HG03378 (cell line): ENCODE data around the gene SLC25A10.

Experiments used
- ATAC-seq: cut with Tn5 transposase; IDR thresholded peaks from one replicate; pipeline ENCODE4 v1.9.1; 2021; ENCODE audit warnings: mild to moderate bottlenecking, moderate library complexity; ENCODE audit not compliant: unreplicated experiment

SLC25A10 gene

DNA sequence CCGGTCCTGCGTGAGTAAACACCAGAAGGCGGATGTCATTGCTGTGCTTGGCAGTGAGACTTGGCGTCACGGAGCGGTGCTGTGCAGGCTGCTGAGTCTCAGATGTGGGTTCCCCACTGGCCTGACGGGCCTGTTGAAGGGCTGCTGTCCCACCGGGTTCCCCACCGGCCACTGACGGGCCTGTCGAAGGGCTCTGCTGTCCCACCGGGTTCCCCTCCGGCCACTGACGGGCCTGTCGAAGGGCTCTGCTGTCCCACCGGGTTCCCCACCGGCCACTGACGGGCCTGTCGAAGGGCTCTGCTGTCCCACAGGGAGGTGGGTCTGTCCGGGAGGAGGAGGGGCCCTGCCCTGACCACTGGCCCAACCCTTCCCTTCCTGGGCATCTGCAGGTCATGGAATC, 25.5 kb upstream of the SLC25A10 start:
- no peak for ATAC-seq

DNA sequence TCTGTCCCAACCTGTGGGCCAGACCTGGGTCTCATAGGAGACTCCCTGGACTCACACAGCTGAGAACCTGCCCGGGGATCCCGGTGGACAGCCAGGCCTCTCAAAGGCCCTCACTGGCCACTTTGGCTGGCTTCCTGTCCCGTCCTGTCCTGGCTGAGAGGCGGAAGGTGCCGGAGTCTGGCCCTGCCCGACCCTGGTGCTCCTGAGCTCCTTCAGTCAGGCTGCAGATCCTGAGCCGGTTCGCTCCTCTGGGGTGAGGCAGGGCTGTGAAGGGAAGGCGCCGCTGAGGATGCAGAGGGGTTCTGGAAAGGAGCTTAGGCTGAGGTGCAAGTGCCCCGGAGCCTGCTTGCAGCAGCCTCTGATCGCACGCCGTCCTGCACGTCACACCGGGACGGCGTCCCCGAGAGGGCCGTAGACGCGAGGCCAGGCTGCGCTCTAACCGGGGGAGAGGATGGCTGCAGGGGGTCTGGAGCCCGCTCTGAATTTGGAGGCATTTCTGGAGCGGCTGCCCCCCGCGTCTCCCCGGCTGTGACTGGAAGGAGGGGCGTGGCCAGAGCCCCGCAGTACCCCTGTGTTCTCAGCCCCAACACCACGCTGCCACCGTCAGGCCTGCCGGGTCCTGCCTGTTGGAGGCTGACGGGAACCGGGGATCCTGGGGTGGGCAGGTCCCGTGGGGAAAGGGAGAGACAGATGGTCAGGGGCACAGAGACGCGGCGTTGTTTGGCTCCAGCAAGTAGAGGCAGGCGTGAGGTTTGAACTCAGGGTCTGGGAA, 24.1 kb upstream of the SLC25A10 start:
- no peak for ATAC-seq

DNA sequence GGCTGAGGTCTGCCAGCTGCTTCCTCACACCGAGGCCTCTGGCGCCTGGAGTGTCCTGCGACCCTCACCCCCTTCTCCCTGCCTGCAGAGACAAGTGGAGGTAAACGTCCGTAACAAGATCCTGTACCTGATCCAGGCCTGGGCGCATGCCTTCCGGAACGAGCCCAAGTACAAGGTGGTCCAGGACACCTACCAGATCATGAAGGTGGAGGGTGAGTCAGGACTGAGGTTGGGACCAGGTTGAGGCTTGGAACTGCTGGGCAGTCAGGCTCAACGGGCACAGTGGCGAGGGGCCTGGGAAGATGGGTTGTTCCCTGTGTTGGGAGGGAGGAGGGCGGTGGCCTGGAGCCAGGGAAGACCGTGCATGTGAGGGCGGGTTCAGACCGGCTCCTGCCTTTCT, 23.5 kb upstream of the SLC25A10 start:
- no peak for ATAC-seq

DNA sequence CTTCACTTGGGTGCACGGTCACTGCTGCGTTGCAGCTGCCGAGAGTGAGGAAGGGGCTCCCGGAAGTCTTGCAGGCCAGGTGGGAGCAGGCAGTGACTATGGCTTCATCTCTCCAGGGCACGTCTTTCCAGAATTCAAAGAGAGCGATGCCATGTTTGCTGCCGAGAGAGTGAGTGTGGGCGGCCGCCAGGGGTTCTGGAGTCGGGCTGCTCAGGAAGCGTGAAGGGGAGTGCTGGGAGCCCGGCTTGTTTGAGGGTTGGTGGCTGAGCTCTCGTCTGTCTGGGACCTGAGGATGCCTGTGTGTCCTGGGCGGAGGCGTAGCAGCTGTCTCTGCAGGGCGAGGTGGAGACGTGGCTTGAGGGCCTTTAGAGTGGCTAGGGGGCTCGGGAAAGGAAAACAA, 22.0 kb upstream of the SLC25A10 start:
- ATAC-seq: no peak

DNA sequence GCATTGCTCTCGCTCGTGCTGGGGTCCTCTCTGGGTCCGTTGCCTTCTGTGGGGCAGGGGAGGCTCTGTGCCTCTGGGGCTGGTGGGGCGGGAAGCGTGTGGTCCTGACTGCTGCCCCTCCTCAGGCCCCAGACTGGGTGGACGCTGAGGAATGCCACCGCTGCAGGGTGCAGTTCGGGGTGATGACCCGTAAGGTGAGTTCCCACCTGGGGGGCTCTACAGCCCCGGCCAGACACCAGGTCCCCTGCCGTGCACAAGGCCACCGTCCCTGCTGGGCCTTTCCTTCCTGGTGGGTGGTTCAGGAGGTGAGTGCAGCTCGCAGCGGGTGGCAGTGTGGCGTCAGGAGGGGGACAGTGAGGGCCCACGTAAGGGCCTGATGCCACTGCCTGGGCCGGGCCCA, 21.5 kb upstream of the SLC25A10 start:
- no peak for ATAC-seq

DNA sequence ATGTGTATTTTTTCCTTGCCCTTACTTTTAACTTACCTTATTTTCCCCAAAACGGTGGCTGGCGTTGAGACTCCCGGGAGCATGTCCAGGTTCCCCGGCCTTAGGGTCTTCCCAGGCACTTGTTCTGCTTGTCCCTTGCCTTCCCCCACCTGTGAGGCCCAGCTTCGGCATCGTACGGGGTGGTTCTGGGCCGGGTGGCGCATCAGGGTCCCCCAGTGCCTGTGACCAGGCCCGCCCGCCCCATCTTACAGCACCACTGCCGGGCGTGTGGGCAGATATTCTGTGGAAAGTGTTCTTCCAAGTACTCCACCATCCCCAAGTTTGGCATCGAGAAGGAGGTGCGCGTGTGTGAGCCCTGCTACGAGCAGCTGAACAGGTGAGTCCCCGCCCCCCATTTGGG, 20.9 kb upstream of the SLC25A10 start:
- no peak for ATAC-seq

DNA sequence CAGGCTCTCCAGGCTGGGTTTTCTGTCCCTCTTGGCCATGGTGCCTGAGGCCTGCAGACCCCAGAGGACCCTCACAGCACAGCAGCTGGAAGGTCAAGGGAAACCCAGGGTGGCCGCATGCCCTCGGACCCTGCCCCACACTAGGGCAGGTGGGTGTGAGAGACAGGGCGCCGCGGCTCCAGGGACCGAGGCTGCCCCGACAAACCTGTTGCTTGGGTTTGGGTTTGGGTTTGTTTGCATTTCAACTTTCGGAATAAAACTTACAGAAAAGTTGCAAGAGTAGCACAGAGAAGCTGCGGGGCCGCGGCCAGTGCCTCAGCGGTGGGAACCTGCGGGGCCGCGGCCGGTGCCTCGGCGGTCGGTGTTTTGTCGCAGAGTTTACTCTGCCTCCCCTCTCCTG, 20.5 kb upstream of the SLC25A10 start:
- no peak for ATAC-seq

DNA sequence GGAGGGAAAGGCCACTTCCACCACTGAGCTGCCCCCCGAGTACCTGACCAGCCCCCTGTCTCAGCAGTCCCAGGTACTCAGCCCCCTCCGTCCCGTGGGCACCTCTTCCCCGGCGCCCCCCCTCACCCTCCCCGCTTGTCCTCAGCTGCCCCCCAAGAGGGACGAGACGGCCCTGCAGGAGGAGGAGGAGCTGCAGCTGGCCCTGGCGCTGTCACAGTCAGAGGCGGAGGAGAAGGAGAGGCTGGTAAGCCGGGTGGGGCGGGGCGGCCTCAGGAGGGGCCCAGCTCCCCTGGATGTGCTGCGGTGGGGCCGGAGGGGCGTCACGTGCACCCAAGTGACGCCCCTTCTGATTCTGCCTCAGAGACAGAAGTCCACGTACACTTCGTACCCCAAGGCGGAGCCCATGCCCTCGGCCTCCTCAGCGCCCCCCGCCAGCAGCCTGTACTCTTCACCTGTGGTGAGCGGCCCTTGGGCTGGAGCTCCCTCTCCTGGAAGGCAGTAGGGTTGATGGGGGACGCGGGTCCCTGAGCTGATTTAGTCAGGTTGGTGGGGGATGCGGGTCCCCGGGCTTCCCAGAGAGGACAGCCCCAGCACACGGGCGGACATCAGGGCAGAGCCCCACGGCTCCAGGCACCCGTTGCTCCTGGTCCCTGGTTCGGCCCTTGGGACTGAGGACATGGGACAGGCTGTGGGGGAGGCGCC, 18.4 kb upstream of the SLC25A10 start:
- no peak for ATAC-seq

DNA sequence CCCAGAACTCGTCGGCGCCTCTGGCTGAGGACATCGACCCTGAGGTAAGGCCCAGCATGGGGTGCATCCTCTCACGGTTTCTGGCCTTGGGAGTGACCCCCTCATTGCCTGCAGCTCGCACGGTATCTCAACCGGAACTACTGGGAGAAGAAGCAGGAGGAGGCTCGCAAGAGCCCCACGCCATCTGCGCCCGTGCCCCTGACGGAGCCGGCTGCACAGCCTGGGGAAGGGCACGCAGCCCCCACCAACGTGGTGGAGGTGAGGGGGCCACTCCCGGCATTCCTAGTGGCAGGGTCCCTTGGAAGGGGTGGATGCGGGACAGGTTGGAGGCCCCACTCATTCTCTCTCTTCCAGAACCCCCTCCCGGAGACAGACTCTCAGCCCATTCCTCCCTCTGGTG, 17.3 kb upstream of the SLC25A10 start:
- no peak for ATAC-seq

DNA sequence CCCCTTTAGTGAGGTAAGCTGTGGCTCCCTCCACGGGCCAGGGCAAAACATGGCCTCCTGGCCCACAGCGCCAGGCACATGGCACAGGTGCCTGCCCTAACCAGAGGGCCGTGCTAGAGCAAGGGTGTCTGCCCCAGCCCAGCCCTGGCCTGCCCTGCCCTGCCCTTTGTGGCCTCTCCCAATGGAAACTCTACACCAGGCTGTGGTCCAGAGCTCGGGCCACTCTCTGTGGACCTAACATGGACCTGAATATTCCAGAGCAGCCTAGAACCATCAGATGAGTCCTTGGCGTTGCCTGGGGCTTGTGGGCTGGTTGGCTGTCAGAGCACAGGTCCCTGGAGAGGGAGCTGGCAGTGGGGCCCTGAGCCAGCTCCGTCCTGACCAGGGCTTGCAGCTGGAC, 16.9 kb upstream of the SLC25A10 start:
- ATAC-seq: no peak

DNA sequence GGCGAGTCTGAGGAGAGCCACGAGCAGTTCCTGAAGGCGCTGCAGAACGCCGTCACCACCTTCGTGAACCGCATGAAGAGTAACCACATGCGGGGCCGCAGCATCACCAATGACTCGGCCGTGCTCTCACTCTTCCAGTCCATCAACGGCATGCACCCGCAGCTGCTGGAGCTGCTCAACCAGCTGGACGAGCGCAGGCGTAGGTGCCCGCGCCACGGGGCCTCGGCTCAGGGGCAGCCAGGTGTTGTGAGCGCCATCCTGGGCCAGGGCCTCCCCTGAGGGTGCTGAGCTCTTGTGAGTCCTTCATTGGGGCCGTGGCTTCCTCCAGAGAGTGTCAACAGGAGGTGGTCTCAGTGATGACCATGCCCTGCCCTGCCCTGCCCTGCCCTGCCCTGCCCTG, 16.3 kb upstream of the SLC25A10 start:
- ATAC-seq: no peak

DNA sequence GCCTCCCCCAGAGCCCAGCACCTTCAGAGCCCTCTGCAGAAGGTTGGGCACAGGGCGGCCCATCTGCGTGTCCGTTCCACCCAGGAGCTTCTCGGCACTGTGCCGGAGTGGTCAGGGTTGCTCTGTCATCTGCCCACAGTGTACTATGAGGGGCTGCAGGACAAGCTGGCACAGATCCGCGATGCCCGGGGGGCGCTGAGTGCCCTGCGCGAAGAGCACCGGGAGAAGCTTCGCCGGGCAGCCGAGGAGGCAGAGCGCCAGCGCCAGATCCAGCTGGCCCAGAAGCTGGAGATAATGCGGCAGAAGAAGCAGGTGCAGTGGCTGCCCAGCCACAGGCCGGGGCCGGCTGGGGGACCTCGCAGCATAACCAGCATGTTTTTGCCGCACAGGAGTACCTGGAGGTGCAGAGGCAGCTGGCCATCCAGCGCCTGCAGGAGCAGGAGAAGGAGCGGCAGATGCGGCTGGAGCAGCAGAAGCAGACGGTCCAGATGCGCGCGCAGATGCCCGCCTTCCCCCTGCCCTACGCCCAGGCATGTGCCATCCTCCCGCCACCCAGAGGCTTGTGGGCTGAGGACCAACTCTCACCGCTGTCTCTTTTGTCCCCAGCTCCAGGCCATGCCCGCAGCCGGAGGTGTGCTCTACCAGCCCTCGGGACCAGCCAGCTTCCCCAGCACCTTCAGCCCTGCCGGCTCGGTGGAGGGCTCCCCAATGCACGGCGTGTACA, 15.7 kb upstream of the SLC25A10 start:
- ATAC-seq: no peak

DNA sequence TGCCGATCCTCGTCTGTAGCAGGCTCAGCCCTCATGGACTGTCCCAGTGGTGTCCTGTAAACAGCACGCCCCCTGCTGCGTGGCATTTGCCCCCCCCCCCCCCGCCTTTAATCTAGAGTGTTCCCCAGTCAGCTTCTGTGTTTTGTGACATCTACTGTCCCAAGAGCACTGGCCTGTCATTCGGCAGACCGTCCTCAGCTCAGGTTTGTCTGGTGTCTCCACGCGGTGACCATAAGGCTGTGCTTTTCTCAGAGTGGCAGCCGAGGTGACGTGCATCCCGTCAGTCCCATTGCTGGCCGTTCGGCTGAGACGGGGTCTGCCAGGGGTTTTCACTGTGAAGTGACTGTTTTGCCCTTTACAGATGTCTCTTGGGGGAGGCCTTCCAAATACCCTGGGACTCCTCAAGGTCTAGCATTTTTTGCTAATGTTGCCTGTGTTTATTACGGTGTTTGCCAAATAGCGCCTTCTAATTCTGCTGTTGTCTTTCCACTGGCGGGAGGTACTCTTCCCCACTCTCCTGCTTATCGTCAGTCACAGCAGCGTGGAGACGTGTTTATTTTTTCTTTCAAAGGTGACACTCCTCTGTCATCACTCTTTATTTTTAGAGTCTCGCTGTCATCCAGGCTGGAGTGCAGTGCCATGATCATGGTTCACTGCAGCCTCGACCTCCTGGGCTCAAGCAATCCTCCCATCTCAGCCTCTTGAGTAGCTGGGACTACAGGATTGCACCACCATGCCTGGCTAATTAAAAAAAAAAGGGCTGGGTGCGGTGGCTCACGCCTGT, 14.6 kb upstream of the SLC25A10 start:
- ATAC-seq: no peak

DNA sequence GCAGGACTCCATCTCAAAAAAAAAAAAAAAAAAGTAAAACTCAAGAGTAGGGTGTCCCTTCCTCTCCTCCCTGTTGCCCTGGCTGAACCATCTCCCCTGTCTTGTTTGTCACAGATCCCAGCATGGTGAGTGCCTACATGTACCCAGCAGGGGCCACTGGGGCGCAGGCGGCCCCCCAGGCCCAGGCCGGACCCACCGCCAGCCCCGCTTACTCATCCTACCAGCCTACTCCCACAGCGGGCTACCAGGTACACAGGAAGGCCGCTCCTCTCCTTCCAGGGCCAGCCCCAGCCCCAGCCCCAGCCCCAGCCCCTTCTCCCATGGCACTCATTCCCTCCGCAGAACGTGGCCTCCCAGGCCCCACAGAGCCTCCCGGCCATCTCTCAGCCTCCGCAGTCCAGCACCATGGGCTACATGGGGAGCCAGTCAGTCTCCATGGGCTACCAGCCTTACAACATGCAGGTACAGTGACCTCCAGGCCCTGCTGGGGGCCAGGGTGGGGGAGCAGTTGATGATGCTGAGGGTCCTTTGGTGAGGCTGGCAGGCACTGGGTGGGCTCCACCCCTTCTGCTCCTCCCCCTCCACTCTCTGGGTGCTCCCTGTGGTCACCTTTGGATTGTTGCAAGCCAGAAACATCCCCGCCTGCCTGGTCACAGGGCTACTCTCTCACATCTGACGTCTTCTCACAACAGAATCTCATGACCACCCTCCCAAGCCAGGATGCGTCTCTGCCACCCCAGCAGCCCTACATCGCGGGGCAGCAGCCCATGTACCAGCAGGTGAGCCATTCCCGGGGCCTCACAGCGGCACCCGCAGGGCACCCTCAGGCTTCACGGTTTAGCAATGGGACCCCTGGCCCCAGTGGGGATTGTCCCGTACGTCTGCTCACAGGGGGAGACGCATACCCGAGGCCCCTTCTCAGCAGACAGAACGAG, 11.5 kb upstream of the SLC25A10 start:
- no peak for ATAC-seq

DNA sequence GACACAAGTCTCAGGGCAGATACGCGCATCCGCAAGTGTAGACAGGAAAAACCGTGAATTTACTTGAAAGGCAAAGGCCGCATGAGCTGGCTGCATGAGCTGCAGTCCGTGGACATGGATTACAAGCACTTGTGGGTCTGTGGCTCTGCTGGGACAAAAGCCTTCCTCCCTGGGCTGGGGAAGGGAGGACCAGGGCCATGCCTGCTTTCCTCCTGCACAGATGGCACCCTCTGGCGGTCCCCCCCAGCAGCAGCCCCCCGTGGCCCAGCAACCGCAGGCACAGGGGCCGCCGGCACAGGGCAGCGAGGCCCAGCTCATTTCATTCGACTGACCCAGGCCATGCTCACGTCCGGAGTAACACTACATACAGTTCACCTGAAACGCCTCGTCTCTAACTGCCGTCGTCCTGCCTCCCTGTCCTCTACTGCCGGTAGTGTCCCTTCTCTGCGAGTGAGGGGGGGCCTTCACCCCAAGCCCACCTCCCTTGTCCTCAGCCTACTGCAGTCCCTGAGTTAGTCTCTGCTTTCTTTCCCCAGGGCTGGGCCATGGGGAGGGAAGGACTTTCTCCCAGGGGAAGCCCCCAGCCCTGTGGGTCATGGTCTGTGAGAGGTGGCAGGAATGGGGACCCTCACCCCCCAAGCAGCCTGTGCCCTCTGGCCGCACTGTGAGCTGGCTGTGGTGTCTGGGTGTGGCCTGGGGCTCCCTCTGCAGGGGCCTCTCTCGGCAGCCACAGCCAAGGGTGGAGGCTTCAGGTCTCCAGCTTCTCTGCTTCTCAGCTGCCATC, 10.6 kb upstream of the SLC25A10 start:
- no peak for ATAC-seq

DNA sequence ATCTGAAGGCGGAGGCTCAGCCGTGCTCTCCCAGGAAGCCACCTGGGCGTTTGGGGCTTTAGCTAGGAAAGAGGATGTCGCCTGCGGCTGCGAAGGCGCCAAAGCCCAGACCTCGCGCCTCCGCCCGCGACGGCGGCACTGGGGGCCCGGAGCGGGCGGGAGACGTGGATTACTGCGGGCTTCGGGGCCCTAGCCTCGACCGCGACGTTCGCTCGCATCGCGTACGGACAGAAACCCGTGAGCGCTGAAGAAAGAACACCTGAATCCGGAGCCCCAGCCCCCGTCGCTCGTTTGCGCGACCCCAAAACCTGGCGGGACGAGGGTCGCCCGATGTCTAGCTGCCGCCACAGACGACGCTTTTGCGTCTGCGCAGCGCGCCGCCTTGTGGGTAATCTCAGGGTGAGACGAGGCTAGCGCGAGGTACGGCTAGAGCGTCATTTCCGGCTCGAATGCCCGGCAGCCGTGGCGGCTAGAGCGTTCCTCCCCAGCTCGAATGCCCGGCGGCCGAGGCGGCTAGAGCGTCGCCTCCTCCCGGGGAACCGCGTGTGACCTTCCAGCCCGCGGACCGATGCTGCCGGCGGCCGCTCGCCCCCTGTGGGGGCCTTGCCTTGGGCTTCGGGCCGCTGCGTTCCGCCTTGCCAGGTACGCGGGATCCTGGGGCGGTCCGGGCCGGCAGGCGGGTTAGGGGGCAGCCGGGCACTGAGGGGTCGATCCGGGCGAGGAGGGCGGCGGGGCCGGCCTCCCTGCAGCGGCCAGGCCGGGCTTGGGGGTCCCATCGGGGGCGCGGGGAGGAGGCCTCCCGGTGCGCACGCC, 8.9 kb upstream of the SLC25A10 start, which contains the start of gene MRPL12:
Gene MRPL12, plus strand, starts transcription at position 434 of the 813 bp plus-strand sequence. Its CDS starts 135 bp downstream, at position 569.
- peak; percentile 65 for ATAC-seq

DNA sequence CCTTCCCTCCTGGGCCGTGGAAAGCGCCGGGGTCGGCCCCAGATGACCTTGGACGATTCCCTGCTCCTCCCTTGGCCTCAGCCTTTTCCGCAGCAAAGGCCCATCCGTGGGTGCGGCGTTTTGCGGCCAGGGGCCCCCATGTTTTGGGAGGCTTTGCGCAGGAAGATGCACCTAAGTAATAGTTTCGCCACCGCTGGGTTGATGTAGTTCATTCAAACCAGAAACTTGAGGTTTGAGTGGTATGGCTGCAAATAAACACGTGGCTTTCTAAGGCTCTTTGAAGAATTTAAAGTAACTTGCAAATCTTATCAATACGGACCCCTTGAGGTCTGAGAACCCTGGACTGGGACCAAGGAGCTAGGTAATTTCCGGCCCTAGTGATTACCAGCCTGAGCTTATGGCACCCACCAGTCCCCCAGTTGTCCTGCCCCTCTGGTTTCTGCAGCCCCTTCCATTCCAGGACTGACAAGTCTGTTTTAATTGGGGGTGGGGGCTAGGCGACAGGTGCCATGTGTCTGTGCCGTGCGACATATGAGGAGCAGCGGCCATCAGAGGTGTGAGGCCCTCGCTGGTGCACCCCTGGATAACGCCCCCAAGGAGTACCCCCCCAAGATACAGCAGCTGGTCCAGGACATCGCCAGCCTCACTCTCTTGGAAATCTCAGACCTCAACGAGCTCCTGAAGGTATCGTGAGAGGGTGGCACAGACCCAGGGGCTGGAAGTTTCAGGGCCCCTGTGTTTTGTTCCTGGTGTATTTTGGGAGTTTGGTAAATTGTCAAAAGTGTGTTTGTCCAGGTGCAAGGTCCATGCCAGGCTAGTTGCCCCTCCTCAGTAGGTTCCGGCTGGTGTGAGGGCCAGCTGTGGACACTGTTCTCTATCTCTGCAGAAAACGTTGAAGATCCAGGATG, 8.1 kb upstream of the SLC25A10 start:
- ATAC-seq: no peak
